HG03520 (cell line): ENCODE results near the gene EIF4E3.

ENCODE experiments used
- ATAC-seq: cut with Tn5 transposase; IDR thresholded peaks from one replicate; pipeline ENCODE4 v1.9.1; 2021; ENCODE audit warnings: mild to moderate bottlenecking, moderate library complexity; ENCODE audit not compliant: unreplicated experiment

The EIF4E3 gene

DNA sequence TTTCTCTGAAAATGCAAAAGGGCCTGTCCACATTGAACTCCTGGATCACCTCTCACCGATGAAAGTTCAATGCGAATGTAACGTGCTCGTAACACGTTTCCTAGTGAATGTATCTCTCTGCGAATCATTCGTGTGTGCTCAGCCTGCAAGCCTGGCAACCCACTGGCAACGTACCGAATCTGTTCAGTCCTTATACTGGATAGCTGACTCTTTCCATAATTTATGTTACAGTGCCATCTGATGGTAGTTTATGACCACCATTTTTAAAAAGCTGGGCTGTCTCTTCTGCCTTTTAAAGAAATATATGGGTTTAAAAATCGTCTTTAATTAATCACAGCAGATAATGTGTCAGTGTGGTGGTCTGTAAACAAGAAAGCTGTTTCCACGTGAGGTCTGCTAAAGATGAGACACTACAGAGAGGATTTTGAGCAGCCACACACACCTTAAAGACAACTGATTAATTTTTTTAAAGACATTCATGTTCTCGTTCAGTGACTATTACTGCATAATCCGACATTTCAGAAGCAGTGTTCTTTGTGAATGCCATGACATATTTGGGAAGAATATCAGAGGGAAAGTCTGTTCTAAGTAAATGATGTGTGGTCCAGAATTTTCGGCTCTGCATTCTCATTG, 72.3 kb downstream of the EIF4E3 start:
- ATAC-seq = no peak

- no peak for ATAC-seq
Observed at GRCh38 chr3:71651625-71652024, 73.6 kb downstream of the EIF4E3 start.

DNA sequence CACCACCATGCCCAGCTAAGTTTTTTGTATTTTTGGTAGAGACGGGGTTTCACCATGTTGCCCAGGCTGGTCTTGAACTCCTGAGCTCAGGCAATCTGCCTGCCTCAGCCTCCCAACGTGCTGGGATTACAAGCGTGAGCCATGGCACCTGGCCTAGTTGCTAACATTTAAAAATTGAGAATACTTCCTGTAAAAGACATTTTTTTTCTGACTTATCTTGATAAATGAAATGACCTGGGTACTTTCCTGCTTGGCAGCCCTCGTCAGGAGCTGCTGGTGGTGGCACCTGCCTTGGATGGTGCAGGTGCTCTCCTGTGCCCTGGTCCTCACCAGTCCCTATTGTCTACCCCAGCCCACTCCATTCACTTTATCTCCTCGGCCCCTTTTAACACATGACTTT, 74.8 kb downstream of the EIF4E3 start:
- ATAC-seq = no peak

GRCh38 chr3:71649757-71650156, 75.4 kb downstream of the EIF4E3 start:
- no peak for ATAC-seq

DNA sequence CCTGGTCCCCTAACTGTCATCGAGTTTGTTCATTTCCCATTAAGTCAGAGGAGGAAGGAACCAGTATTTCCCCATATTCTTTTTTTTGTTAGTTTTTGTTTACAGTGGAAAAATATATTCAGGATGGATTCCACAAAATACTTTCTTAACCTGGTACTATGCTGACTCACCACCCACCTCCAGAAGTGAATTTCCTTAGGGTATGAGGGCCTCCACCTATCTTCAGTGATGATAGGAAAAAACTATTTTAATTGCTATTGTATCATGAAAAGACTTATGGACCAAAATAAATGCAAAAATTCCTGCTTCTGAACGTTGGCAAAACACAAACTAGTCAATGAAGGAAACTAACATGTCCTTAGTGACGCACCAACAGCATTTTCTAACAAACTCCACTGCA, 77.5 kb downstream of the EIF4E3 start:
- ATAC-seq = no peak

DNA sequence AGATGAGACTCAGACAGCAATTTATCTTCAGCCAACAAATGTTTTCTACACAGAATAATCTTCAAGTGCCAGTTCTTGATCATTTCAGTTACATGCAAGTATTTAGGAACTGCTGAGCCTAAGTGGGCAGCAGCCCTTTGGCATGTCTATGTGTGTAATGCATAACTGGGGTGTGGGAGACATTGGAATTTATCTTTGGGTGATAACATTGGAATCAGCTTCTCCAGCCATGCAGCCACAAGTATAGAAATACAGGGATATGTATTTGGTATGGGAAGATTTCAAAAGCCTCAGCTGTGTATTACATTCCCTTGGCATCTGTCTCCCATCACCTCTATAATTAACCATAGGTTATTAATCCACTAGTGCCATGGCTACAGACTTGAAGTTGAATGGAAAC, 78.2 kb downstream of the EIF4E3 start:
- ATAC-seq = no peak

GRCh38 chr3:71645140-71645539, 80.1 kb downstream of the EIF4E3 start:
- no peak for ATAC-seq

GRCh38 chr3:71641674-71642073, 83.5 kb downstream of the EIF4E3 start:
- ATAC-seq = peak; percentile 67

- no peak for ATAC-seq
Observed at GRCh38 chr3:71640331-71640983, 84.7 kb downstream of the EIF4E3 start.

DNA sequence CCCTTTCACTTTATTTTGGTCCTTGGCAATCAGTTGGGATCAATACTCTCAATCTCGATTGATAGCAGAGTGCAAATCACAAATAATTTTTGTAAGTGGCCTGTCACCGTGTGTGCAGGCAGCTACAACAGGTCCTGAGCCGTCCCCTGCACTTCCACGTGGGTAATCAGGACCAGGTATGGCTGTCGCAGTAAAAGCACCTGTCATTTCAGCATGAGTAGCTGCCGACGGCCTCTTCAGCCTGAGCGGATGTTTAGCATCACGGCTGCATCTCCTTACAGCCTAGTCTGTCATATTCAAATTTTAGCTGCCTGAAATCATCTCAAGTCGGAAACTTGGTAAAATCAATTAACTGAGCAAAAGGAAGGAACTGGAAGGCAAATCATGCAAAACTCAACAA, 88.7 kb downstream of the EIF4E3 start:
- ATAC-seq = no peak

- ATAC-seq = no peak
Observed at GRCh38 chr3:71636001-71636400, 89.2 kb downstream of the EIF4E3 start.

GRCh38 chr3:71634671-71635070, 90.5 kb downstream of the EIF4E3 start:
- no peak for ATAC-seq

- ATAC-seq = no peak
Observed at GRCh38 chr3:71629711-71630110, 95.5 kb downstream of the EIF4E3 start.

DNA sequence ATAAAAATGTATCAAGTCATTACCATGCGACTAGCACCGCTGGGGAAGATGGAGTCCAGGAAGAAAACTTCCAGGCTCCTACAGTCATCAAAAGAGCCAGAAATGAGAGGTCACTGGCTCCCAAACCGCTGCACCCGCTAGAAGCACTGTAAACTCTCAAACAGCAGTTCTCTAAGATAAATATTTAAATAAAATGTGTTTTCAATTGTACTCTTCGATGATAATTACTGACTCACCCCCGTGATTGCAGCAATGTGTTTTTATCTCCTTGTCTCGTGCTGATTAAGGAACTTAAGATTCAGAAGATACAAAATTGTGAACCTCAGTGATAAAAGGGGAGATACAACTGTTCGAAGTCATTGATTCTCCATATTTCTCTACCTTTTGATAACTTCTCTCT, 95.9 kb downstream of the EIF4E3 start:
- ATAC-seq = no peak

- no peak for ATAC-seq
Observed at GRCh38 chr3:71628522-71628921, 96.7 kb downstream of the EIF4E3 start.

- ATAC-seq = no peak
Observed at GRCh38 chr3:71625676-71626075, 99.5 kb downstream of the EIF4E3 start.
